ENCODE results near the gene SCG2. TPM values are rescaled to one million over a fixed set of nuclear protein-coding genes. Genes with fewer than 3 reads are reported as not detected.

SCG2 gene, protein sequence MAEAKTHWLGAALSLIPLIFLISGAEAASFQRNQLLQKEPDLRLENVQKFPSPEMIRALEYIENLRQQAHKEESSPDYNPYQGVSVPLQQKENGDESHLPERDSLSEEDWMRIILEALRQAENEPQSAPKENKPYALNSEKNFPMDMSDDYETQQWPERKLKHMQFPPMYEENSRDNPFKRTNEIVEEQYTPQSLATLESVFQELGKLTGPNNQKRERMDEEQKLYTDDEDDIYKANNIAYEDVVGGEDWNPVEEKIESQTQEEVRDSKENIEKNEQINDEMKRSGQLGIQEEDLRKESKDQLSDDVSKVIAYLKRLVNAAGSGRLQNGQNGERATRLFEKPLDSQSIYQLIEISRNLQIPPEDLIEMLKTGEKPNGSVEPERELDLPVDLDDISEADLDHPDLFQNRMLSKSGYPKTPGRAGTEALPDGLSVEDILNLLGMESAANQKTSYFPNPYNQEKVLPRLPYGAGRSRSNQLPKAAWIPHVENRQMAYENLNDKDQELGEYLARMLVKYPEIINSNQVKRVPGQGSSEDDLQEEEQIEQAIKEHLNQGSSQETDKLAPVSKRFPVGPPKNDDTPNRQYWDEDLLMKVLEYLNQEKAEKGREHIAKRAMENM
- 0.86 and 0.97 TPM in 2 replicates for total RNA-seq

DNA sequence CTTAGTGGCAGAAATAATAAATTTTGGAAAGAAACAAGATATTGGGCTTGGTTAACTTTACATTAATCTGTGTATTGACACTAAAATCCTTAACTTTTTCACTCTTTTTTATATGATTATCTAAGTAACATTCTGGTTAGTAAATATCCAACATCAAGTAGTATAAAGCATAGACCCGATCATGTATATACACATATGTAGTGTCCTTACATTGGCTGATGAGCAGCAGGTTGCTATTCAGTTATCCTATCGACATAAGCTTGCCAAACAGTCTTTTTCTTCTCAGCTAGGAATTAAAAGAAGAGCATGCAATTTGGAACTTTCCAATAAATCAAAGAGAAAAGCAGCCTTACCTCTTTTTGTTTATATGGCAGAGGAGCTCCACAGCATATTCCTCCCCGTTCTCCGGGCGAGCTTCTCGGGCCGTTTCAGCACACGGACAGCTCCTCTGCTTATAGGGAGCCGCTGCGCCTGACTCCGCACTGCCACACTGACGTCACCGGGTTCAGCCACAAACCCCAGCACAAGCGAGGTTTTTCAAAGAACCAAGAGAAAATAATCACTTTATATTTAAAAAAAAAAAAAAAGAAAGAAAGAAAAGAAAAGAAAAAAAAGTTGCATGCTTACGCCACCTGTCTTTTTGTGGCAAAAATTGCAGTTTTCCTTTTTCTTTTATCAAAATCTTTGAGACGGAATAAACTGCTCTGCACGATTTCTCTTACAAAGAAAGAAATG is at the start of gene SCG2:
Gene SCG2 (minus strand): TSS at position 430 of the 735 bp plus-strand sequence. CDS start 3,079 bp downstream, outside the sequence.
- TF ChIP-seq, protein P1, sequence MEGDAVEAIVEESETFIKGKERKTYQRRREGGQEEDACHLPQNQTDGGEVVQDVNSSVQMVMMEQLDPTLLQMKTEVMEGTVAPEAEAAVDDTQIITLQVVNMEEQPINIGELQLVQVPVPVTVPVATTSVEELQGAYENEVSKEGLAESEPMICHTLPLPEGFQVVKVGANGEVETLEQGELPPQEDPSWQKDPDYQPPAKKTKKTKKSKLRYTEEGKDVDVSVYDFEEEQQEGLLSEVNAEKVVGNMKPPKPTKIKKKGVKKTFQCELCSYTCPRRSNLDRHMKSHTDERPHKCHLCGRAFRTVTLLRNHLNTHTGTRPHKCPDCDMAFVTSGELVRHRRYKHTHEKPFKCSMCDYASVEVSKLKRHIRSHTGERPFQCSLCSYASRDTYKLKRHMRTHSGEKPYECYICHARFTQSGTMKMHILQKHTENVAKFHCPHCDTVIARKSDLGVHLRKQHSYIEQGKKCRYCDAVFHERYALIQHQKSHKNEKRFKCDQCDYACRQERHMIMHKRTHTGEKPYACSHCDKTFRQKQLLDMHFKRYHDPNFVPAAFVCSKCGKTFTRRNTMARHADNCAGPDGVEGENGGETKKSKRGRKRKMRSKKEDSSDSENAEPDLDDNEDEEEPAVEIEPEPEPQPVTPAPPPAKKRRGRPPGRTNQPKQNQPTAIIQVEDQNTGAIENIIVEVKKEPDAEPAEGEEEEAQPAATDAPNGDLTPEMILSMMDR (IDR thresholded peaks at IDR 0.05; ENCODE audit: insufficient read depth, low read depth, low read length), result peak; percentile 30
- H3K4me3 ChIP-seq (ENCODE audit: low read depth, low read length), result peak within 1 kb of the TSS; percentile 16
- DNase-seq (ENCODE audit: low read depth), result peak; percentile 93

DNA sequence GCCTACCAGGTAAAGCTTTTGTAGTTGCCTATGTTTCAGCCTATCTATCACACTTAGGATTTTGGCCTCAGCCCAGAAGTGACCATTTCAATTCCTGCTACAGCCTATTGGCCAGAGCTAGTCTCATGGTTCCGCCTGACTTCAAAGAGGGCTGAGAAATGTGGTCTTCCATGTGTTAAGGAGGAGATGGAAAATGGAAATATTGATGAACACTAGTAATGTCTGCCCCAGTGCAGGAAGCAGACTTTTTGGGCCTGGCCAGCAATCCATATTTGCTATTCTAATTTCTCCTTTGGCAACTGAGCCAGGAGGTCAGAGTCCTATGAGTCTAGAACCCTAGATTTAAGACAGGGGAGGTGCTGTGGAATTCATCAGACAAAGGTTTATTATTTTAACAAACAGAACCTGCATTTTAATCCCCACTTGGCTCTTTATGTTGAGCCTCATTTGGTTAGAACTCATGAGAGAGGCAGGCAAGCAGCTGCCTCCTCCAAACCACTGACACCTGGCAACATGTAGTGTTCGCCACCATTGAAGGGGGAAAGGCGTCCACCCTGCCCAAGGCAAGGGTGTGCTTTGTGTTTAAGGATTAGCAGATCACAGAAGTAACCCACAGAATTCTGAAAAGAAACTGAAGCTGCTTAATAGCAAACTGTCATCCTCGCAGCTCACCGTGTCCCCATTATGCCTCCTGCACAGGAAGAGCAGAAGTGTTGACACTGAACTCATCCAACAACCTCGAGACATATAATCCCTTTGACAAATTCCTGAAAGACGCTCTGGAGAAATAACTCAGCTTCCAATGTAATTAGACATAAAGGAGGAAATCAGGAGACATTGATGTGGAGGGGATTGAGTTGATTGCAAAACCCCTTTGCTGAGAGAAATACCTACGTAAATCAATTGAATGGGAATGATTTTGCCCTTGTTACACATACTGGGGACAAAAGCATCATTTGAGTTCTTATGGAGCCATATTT is 47.7 kb upstream of the SCG2 start:
- DNase-seq (ENCODE audit: low read depth), result no peak
- H3K4me3 ChIP-seq (ENCODE audit: low read depth, low read length), result no peak overlapping the region
- TF ChIP-seq, protein P1 (IDR thresholded peaks at IDR 0.05; ENCODE audit: insufficient read depth, low read depth, low read length), result no peak

DNA sequence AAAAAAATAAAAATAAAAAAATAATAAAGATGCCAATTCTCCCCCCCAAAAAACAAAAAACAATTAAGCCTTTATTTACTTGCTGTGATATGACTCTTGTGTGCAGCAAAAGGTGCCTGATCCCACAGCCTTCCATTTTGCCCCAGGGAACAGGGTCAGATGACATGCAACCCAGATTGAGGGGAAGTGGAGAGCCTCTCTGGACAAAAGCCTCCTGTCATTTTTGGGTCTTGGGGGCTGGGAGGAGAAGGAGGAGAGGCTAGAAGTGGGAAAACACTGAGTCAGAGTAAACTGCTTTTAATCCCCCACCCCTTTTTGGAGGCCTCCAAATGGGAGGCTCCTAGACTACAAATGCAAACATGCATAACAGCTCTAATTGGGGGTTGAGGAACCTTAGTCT is 46.6 kb upstream of the SCG2 start:
- no peak overlapping the region for H3K4me3 ChIP-seq (ENCODE audit: low read depth, low read length)
- no peak for DNase-seq (ENCODE audit: low read depth)
- TF ChIP-seq, protein P1 (IDR thresholded peaks at IDR 0.05; ENCODE audit: insufficient read depth, low read depth, low read length), result no peak

DNA sequence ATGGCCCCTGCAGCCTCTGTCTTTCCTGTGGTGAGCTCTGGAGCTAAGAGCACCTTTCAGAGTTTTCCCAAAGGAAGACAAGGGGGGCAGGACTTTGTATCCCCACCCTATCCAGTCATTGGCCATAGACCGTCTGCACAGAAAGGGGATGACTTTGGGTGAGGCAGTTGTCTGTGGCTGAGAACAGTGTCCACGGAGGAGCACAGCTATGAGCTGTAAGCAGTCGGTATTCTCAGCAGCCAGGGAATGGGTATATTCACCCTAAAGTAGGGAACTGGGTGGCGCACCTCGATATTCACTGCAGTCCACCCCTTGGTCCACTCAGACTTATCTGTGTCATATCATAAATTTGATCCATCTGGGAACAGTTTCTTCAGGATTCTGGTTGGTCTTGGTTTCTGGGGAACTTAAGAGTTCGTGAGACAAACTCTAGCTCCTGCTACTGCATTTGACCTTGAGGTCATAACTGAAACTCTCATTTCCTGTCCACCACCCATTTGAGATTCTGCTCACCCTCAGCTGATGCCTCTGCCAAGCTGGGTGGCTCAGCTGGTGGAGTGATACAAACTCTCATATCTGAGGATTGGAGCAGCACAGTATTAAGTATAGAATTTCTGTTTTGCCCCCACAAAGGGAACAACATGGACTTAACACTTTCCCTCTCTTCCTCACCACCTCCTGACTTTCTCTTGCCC is 45.2 kb upstream of the SCG2 start:
- no peak overlapping the region for H3K4me3 ChIP-seq (ENCODE audit: low read depth, low read length)
- DNase-seq (ENCODE audit: low read depth), result peak; percentile 25
- TF ChIP-seq, protein P1 (IDR thresholded peaks at IDR 0.05; ENCODE audit: insufficient read depth, low read depth, low read length), result no peak

DNA sequence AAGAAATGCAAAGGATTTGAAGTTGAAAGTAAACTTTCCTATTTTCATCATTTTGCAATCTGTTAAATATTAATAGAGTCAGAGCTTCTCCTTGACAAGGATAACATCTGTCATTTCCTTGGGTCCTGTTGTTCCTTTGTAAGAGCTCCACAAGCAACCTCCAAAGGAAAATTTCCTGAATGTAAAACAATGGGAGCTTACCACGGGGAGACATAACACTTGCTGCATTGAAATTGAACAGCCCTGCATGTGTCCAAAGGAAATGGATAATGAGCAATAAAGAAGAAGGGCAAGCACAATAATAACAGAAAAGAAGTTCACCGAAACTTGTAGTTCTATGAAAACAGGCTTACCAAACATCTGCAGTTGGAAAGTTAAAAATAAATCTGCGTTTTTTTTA is 42.0 kb upstream of the SCG2 start:
- TF ChIP-seq, protein P1 (IDR thresholded peaks at IDR 0.05; ENCODE audit: insufficient read depth, low read depth, low read length), result no peak
- no peak for DNase-seq (ENCODE audit: low read depth)
- no peak overlapping the region for H3K4me3 ChIP-seq (ENCODE audit: low read depth, low read length)

Measured in fibroblast of villous mesenchyme (primary cell).